Activated naive CD4-positive, alpha-beta T cell treated with anti-CD3 and anti-CD28 coated beads, Interleukin-2, amount 50 U/mL, for 24 hours (primary cell): ENCODE results near the gene CACYBP.
A peak's percentile ranks its signal among the peaks of the same experiment; 100 is the strongest.

Experiments used
- H3K27ac Mint-ChIP-seq: one replicate; pipeline ENCODE4 v1.8.0; 2021; ENCODE audit warnings: mild to moderate bottlenecking, mixed read lengths
- H3K27me3 Mint-ChIP-seq: one replicate; pipeline ENCODE4 v1.8.0; 2021; ENCODE audit warnings: mixed read lengths
- H3K36me3 Mint-ChIP-seq: one replicate; pipeline ENCODE4 v1.8.0; 2021; ENCODE audit warnings: mixed read lengths
- H3K4me1 Mint-ChIP-seq: one replicate; pipeline ENCODE4 v1.8.0; 2021; ENCODE audit warnings: mixed read lengths
- H3K4me3 Mint-ChIP-seq: one replicate; pipeline ENCODE4 v1.8.0; 2021; ENCODE audit warnings: mild to moderate bottlenecking, mixed read lengths
- H3K9me3 Mint-ChIP-seq: one replicate; pipeline ENCODE4 v1.8.0; 2021; ENCODE audit warnings: mixed read lengths

CACYBP gene

GRCh38 chr1:174990382-174990999 is 9.3 kb upstream of the CACYBP start:
- H3K27me3 Mint-ChIP-seq = no peaks in the 10 kb centered on the region
- H3K36me3 Mint-ChIP-seq = peaks cover 14% of the 10 kb centered on the region

DNA sequence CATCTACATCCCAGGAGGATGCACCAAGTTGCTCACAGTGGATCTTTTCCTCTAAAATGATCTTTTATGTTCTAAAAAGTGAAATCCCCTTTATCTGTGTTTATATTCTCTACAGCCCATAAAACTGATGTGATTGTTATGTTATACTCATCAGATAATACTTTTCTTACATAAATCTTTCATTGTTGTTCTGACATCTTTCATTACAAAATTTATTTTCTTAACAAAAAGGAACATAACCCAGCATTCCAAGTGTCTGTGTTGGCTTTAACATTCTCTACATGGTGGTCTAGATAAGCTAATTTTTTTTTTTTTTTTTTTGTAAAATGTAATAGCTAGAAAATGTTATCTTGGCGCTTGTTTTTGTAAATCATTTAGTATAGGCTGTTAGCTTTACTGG is 8.3 kb upstream of the CACYBP start:
- Mint-ChIP-seq H3K4me3 (peak overlapping the region; percentile 39), H3K4me1 (peaks cover 38% of the 10 kb centered on the region), H3K36me3 (peaks cover 13% of the 10 kb centered on the region), H3K27me3 (no peaks in the 10 kb centered on the region), H3K27ac (peak overlapping the region; percentile 35), H3K9me3 (no peaks in the 10 kb centered on the region)

More at GRCh38 chr1:174990382-174990999, 9.3 kb upstream of the CACYBP start:
- H3K27ac Mint-ChIP-seq = peak overlapping the region; percentile 94
- H3K4me1 Mint-ChIP-seq = peaks cover 37% of the 10 kb centered on the region
- H3K9me3 Mint-ChIP-seq = no peaks in the 10 kb centered on the region
- H3K4me3 Mint-ChIP-seq = peak overlapping the region; percentile 83

- peaks cover 32% of the 10 kb centered on the region for H3K4me1 Mint-ChIP-seq
- no peaks in the 10 kb centered on the region for H3K9me3 Mint-ChIP-seq
- no peak overlapping the region for H3K4me3 Mint-ChIP-seq
- no peak overlapping the region for H3K27ac Mint-ChIP-seq
- no peaks in the 10 kb centered on the region for H3K27me3 Mint-ChIP-seq
- peaks cover 2% of the 10 kb centered on the region for H3K36me3 Mint-ChIP-seq
Measured at GRCh38 chr1:174995121-174995520, 4.6 kb upstream of the CACYBP start.

DNA sequence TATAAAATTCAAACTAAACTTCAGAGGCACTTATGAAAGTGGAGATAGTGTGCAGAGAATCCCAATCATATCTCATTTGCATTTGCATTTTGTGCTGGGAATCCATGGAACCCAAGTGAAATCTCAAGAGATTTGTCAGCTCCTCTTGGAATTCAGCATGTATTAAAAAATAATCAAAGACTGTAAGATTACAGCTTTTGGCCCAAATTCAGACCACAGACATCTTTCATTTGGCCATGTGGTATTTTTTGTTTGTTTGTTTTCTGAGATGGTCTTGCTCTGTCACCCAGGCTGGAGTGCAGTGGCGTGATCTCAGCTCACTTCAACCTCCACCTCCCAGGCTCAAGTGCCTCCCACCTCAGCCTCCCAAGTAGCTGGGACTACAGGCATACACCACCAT is 3.8 kb upstream of the CACYBP start:
- Mint-ChIP-seq H3K36me3 (peaks cover 2% of the 10 kb centered on the region), H3K4me3 (no peak overlapping the region), H3K9me3 (no peaks in the 10 kb centered on the region), H3K4me1 (peaks cover 25% of the 10 kb centered on the region), H3K27ac (no peak overlapping the region), H3K27me3 (no peaks in the 10 kb centered on the region)

DNA sequence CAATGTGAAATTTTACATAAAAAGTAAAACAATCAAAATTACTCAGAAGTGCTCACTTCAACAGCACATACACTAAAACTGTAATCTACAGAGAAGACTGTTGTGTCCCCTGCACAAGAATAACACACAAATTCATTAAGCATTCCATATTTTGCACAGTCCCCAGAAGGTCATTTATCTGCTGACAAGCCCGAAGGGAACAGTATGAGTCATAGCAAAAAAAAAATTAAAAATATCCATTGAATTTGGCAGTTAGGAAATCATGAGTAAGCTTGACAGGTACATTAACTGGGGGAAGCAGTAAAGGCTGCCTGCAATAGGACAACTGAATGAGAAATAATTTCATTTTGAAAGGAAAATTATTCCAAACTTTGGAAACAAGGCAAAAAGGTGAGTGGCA is 3.3 kb upstream of the CACYBP start:
- Mint-ChIP-seq H3K4me1 (peaks cover 28% of the 10 kb centered on the region), H3K9me3 (no peaks in the 10 kb centered on the region), H3K4me3 (no peak overlapping the region), H3K36me3 (peaks cover 2% of the 10 kb centered on the region), H3K27ac (peak overlapping the region; percentile 42), H3K27me3 (no peaks in the 10 kb centered on the region)

DNA sequence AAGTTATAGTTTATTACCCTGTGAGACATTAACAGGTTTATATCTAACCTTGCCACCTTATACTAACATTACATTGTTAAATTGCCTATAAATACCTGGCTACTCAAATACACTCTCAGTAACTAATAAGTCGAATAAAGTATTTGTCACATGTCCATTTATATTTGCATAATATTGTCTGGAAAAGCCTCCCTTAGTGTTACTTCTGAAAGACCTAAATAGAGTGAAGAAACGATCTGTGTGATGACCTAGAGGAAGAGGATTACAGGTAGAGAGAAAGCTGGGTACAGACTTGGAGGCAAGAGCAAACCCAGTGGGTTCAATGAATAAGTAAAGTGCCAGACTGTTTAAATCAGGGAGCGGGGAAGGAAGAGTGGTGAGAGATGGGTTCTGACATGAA is 2.7 kb upstream of the CACYBP start:
- Mint-ChIP-seq H3K27me3 (no peaks in the 10 kb centered on the region), H3K9me3 (no peaks in the 10 kb centered on the region), H3K4me1 (peaks cover 30% of the 10 kb centered on the region), H3K36me3 (peaks cover 2% of the 10 kb centered on the region), H3K27ac (peak overlapping the region; percentile 87), H3K4me3 (no peak overlapping the region)

DNA sequence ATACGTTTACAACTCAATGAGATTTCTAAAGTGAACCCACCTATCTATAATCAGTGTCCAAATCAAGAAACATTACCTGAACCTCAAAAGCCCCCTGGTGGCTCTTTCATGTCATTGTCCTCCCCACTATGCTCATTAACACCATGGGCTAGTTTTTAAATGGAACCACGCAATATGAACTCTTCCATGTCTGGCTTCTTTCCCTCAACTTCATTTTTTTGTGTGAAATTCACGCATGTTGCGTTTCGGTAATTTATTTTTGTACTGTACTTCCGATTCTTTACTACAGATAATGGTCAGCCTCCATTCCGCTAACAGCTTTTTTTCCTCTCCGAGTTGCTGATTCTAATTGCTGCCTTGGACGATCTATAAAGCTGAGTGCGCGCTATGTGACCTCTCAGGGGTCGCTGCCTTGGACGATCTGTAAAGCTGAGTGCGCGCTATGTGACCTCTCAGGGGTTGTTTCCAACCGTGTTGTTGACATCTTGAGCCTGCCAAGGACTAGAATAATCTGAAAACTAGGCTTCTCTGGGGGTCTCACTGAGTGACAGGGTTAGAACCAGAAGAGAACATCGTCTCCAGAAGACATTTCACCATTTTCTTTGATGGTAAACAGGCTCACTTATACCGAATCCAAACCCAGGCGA is 1.1 kb upstream of the CACYBP start:
- Mint-ChIP-seq H3K27me3 (no peaks in the 10 kb centered on the region), H3K36me3 (peaks cover 4% of the 10 kb centered on the region), H3K4me1 (peaks cover 44% of the 10 kb centered on the region), H3K9me3 (no peaks in the 10 kb centered on the region), H3K27ac (no peak overlapping the region), H3K4me3 (no peak overlapping the region)

- Mint-ChIP-seq H3K4me3 (no peak overlapping the region), H3K36me3 (peaks cover 6% of the 10 kb centered on the region), H3K9me3 (no peaks in the 10 kb centered on the region), H3K27me3 (no peaks in the 10 kb centered on the region), H3K27ac (no peak overlapping the region), H3K4me1 (peaks cover 48% of the 10 kb centered on the region)
Measured at GRCh38 chr1:174999216-174999935, 371 bp upstream of the CACYBP start.

- Mint-ChIP-seq H3K4me1 (peaks cover 58% of the 10 kb centered on the region), H3K36me3 (peaks cover 10% of the 10 kb centered on the region), H3K27me3 (no peaks in the 10 kb centered on the region), H3K27ac (peak overlapping the region; percentile 93), H3K9me3 (no peaks in the 10 kb centered on the region), H3K4me3 (no peak overlapping the region)
Measured at GRCh38 chr1:175000697-175001187, 995 bp downstream of the CACYBP start.

DNA sequence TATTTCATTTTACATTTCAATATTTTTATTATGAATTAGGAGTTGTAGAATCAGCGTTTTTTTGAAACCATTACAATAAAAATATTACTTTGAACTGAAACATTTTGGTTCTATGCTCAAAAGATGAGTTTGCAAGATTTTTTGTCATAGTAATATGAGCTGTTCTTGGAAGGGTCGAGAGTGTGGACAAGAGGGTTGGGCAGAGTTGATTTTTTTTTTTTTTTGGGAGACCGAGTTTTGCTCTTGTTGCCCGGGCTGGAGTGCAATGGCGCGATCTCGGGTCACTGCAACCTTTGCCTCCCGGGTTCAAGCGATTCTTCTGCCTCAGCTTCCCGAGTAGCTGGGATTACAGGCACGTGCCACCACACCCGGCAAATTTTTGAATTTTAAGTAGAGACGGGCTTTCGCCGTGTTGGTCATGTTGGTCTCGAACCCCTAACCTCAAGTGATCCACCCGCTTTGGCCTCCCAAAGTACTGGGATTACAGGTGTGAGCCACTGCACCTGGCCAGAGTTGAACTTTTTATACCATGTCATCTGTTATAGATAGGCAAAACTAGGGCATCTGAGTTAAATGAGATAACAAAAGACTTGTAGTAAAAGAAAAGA is 3.3 kb downstream of the CACYBP start:
- Mint-ChIP-seq H3K4me1 (peaks cover 46% of the 10 kb centered on the region), H3K9me3 (no peaks in the 10 kb centered on the region), H3K4me3 (peak overlapping the region; percentile 0), H3K27me3 (no peaks in the 10 kb centered on the region), H3K36me3 (peaks cover 10% of the 10 kb centered on the region), H3K27ac (no peak overlapping the region)

- Mint-ChIP-seq H3K36me3 (peaks cover 10% of the 10 kb centered on the region), H3K27ac (peak overlapping the region; percentile 43), H3K9me3 (no peaks in the 10 kb centered on the region), H3K4me1 (peaks cover 45% of the 10 kb centered on the region), H3K4me3 (peak overlapping the region; percentile 66), H3K27me3 (no peaks in the 10 kb centered on the region)
Measured at GRCh38 chr1:175003521-175003920, 3.8 kb downstream of the CACYBP start.

DNA sequence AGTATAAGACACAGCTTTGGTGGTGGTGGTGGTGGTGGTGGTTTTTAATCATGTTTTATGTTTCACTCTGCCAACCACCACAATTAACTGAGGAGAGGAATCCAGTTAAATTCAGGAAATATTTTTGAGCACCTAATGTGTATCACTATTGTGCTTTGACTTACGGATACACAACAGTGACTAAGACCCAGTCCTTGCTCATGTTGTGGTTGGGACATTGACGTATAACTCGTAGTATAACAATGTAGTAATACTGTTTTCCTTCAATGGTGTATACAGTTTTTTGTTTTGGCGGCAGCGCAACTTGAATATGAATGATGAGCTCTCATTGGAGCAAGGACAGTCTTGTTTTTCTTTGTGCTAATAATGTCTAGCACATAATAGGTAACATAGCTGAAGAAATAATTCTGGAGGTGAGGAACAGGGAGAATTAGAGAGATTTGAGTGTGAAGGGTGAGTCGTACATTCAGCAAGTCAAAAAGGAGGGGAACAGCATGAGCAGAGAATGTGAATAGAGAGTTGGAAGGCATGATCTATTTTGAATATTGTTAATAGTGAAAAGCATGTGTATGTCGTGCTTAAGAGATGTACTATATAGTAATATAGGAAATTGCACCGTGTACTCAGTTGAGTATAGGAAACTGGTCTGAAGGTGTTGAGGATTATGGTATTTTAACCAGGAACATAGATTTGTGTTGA is 5.5 kb downstream of the CACYBP start:
- H3K4me3 Mint-ChIP-seq = no peak overlapping the region
- no peaks in the 10 kb centered on the region for H3K27me3 Mint-ChIP-seq
- H3K27ac Mint-ChIP-seq = peak overlapping the region; percentile 42
- H3K4me1 Mint-ChIP-seq = peaks cover 45% of the 10 kb centered on the region
- peaks cover 14% of the 10 kb centered on the region for H3K36me3 Mint-ChIP-seq
- H3K9me3 Mint-ChIP-seq = no peaks in the 10 kb centered on the region

DNA sequence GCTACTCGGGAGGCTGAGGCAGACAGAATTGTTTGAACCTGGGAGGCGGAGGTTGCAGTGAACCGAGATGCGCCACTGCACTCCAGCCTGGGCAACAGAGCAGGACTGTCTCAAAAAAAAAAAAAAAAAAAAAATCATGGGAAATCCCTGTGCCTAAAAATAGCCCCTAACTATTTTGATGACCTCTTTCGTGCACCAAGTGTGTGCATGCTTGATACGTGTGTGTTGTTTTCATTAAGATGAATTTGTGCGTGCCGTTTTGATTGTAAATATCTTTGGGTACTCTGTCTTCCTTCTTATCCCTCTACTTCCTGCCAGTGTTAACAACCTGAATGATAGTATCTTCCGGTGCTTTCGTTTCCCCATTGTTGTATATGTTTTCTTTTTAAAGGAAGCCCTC is 9.8 kb downstream of the CACYBP start:
- Mint-ChIP-seq H3K27me3 (no peaks in the 10 kb centered on the region), H3K36me3 (peaks cover 19% of the 10 kb centered on the region), H3K27ac (no peak overlapping the region), H3K9me3 (no peaks in the 10 kb centered on the region), H3K4me1 (peaks cover 14% of the 10 kb centered on the region), H3K4me3 (no peak overlapping the region)

GRCh38 chr1:175013445-175013844 is 13.7 kb downstream of the CACYBP start:
- H3K9me3 Mint-ChIP-seq = no peaks in the 10 kb centered on the region
- H3K4me1 Mint-ChIP-seq = peaks cover 4% of the 10 kb centered on the region
- no peak overlapping the region for H3K4me3 Mint-ChIP-seq
- H3K36me3 Mint-ChIP-seq = peaks cover 19% of the 10 kb centered on the region
- peak overlapping the region; percentile 48 for H3K27ac Mint-ChIP-seq
- H3K27me3 Mint-ChIP-seq = no peaks in the 10 kb centered on the region

GRCh38 chr1:175015243-175015642 is 15.5 kb downstream of the CACYBP start:
- Mint-ChIP-seq H3K36me3 (peaks cover 19% of the 10 kb centered on the region), H3K4me1 (peaks cover 8% of the 10 kb centered on the region), H3K9me3 (no peaks in the 10 kb centered on the region), H3K27ac (peak overlapping the region; percentile 44), H3K4me3 (no peak overlapping the region), H3K27me3 (no peaks in the 10 kb centered on the region)
